Prostate gland (tissue), 2 donors: Measurements from ENCODE around the gene VWA8.

Experiments used
- POLR2A ChIP-seq: fragments of 450-650 bp; IDR thresholded peaks from one replicate; pipeline ENCODE4 v1.6.1; 2016; ENCODE audit warnings: antibody characterized with exemption, mild to moderate bottlenecking
- POLR2AphosphoS5 ChIP-seq: sonication (generic); formaldehyde crosslinking; IDR thresholded peaks from one replicate; pipeline ENCODE4 v1.6.1; 2017; ENCODE audit warnings: antibody characterized with exemption
- TF ChIP-seq, protein P1 (sequence below), 4 experiments: fragments of 200-600 bp in 2 of 4; fragments of 450-650 bp in 2 of 4; sonication (generic) in 2 of 4; IDR thresholded peaks; 1 replicate in 3 of 4; 2 replicates in 1 of 4; pipeline ENCODE4 v1.5.1; 2016 to 2019; ENCODE audit warnings: antibody characterized with exemption in 4 of 4, mild to moderate bottlenecking in 2 of 4, moderate library complexity in 2 of 4

GRCh38 chr13:41883147-41883546 lies 77.8 kb downstream of the VWA8 start:
- TF ChIP-seq, protein P1, sequence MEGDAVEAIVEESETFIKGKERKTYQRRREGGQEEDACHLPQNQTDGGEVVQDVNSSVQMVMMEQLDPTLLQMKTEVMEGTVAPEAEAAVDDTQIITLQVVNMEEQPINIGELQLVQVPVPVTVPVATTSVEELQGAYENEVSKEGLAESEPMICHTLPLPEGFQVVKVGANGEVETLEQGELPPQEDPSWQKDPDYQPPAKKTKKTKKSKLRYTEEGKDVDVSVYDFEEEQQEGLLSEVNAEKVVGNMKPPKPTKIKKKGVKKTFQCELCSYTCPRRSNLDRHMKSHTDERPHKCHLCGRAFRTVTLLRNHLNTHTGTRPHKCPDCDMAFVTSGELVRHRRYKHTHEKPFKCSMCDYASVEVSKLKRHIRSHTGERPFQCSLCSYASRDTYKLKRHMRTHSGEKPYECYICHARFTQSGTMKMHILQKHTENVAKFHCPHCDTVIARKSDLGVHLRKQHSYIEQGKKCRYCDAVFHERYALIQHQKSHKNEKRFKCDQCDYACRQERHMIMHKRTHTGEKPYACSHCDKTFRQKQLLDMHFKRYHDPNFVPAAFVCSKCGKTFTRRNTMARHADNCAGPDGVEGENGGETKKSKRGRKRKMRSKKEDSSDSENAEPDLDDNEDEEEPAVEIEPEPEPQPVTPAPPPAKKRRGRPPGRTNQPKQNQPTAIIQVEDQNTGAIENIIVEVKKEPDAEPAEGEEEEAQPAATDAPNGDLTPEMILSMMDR (IDR thresholded peaks at IDR 0.05): no peak
- TF ChIP-seq POLR2A (no peak), POLR2AphosphoS5 (no peak)
